Inferior parietal cortex (tissue), 1 donor: ENCODE results near the gene GSTA2.
"Not testable (repeated sequence)": the region's sequence is repeated elsewhere in the genome, so short reads cannot be mapped to it uniquely, and the experiment has no call there.

ENCODE experiments used
- DNase-seq: peaks from one replicate; pipeline ENCODE4 v3.0.0-alpha.2; 2016; ENCODE audit errors: extremely low spot score

The GSTA2 gene

DNA sequence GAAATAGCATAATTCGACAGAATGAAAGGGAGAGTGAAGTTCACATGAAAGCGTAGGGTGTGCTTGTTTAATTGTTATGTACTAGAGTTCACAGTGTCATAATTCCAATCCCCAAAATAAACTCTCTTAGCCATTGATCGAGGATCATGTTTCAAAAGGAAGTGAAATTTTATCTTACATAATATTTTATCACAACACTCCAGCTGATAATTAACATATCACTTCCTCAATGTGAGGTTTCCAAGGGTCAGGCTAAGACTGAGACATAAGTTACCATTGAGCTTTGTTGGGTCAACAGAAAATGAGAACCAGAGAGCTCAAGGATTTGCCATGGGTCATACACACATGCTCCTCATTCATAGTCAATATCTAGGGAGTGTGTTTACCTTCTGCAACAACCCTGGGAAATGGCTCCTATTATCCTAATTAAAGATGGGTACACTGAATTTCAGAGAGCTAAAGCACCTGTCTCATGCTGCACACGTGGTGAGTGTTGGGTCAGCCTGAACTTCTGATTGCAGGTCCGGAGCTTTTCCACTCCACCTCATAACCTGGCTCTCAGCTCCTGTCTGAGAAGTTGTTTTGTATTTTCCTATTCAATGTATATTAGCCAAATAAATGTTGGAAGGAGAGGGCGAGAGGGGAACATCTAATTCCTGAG is 3.0 kb downstream of the GSTA2 start:
- no peak for DNase-seq

DNA sequence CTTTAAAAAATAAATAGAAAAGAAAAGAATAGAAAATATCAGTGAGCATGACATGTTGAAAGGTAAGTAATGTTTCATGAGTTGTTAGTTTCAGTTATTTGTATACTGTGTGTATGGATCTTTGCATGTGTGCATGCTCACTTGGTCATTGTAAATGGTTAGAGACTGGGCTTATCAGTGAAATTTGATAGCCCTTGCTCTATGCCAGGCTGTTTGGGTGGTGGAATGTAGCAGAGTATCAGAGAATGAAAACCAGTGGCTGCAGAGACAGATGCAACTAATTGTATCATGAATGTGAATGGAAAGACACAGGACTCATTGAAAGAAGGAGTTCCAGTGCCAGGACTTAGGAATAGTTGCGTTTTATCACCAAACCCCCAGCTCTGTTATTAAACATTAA is 4.2 kb downstream of the GSTA2 start:
- DNase-seq: no peak

DNA sequence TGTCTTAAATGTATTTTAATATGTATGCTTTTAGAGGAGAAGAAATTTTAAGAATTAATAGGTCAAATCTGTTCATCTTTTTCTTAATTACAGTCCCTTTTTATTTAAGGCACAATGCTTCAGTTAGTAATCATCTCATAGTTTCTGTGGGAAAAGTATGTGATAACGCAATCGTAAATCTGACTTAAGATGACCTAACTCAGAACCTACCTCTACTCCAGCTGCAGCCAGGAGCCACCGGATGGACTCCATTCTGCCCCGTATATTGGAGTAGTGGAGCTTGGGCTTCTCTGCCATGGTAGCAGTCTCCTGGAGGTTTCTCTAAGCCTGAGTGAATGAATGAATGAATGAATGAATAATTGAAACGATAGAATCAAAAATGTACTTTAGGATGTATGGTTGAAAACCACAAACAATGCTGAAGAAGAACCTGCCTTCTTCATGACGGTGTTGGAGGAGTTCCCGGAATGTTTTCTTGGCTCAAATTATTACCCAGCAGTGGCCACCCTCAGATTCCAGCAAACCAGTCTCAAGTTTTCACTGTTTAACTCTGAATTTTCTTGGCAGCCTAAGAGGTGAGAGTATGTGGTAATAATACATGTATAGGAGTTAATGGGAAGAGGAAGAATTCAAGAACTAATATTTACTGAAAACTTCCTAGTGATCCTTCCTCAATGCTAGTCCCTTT is 5.5 kb downstream of the GSTA2 start:
- not testable (repeated sequence) for DNase-seq

DNA sequence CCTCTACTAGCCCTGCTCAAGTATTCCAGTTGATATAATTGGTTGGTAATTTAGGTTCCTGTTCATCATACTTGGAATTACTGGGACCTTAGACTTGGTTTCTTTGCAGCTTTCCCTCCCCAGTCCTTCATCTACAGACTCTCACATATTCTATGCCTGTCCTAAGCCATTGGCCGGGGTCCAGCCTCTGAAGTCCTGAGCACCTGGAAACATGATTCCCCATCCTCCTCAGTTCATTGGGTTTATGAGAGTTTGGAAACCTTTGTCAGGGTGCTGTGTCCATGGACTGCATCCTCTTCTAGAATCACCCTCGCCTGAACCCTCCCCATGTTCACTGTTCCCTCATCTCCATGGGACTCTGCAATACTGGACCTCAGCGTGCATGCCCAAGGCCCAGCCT is 8.8 kb downstream of the GSTA2 start:
- DNase-seq: no peak

DNA sequence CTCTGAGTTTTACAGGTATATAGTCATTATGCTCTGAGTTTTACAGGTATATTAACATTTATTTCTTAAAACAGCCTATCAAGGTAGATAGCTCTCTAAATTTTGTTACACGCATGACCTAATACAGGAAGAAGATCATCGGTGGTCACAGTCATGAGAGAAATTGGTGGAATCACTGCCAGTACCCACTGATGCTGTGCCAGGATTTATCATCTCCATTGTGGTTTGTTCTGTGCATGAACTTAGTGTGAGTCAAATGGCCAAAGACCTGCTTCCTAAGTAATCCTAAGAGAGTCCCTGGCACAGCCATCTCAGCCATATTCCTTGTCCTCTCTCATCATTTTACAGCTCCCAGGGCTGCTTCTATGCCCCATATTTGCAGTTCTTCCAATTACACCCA is 10.1 kb downstream of the GSTA2 start:
- not testable (repeated sequence) for DNase-seq

DNA sequence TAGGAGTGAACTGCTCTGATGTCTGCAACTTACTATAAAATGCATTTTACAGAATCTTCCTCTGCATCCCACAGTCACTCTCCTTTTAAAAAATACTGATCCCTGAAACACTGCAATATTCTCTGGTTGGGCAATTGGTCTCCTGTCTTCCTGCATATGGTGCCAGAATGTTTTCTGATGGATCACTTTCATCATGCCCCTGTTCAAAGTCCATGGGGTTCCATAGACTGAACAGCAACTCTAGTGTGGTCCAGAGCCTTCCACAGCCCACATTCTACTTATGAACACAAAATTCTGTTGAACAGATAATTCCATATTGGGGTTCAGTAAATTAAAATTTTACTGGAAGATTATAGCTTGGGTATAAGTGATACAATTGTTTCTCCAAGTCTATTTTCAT is 11.0 kb downstream of the GSTA2 start:
- DNase-seq: no peak

DNA sequence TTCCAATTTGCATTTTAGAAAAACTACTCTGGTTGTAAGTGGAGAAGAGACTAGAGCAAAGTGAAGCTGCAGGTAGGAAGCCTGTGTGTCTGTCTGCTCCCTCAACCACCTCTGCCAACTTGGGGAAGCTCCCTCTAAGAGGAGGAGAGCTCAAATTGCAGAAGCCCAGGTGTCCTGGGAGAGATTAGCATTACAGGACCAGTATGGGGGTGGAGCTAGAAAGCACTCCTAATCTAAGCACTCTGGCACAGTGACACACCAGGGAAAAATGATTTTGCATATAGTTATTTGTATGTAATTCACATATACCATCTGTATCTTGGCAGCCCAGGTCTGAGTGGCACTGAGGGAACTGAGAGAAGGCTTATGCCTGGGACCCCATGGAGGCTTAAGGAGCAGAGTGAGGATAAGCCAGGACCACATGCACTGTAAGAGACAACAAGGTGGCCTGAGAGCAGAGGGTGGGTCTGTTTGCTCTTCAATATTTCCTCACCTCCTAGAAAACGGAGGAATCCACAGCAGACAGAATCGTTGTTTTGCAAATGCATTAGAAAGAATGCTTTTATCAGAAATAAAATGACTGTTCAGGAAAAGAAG is 13.6 kb downstream of the GSTA2 start:
- no peak for DNase-seq

DNA sequence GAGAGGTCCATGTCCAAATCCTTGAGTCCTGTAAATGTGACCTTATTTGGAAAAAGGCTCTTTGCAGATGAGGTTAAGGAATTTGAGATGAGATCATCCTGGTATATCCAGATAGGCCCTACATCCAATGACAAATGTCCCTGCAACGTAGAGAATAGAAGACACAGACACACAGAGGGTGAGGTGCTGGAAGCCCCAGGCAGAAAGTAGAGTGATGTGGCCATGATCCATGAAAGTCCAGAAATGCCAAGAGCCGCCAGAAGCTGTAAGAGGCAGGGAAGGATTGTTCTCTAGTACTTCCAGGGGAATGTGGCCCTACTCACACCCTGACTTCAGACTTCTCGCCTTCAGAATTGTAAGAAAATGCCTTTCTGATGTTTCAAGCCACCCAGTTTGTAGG is 16.0 kb downstream of the GSTA2 start:
- DNase-seq: not testable (repeated sequence)

DNA sequence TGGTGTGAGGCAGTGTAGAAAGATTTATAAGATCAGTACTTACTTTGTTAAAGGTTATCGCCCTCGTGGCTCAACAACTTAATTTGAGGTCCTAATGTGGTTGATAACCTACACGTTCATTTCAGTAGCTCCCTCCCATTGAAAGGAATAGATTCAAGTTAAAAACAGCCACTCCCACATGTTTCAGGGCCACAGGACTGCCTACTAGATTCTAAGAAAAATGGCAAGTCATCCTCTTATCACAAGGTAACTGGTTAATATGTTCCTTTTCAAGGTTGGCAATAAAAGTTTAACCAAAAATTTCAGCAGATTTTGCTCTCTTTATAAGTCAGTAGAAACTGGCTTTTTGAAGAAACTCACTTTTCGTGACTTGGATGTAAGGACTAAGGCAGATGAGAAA is 17.1 kb downstream of the GSTA2 start:
- no peak for DNase-seq

DNA sequence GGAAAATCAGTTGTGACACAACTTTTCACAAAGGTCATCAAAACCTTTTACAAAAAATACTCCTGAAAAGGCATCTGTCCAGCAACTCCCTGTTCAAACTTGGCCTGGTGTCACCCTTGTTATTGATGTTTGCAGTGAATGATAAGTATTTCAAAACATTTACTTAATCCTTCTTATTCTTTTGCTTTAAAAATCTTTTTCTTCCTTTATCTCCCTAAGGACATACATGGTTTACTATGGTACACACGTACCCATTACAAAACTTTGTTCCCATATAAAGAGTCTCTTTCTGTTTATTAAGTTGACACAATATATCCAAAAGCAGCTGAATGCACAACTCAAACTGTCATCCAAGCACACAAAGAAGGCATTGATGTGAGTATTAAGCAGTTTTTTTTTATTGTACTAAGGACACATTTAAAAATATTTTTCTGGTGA is 17.5 kb downstream of the GSTA2 start:
- no peak for DNase-seq

DNA sequence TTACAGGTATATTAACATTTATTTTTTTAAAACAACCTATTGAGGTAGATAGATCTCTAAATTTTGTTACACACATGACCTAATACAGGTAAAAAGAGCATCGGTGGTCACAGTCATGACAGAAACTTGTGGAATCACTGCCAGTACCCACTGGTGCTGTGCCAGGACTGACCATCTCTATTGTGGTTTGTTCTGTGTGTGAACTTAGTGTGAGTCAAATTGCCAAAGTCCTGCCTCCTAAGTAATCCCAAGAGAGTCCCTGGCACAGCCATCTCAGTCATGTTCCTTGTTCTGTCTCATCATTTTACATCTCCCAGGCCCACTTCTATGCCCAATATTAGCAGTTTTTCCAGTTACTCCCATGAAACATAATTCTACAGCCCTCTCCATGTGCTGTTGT is 21.4 kb downstream of the GSTA2 start:
- no peak for DNase-seq

DNA sequence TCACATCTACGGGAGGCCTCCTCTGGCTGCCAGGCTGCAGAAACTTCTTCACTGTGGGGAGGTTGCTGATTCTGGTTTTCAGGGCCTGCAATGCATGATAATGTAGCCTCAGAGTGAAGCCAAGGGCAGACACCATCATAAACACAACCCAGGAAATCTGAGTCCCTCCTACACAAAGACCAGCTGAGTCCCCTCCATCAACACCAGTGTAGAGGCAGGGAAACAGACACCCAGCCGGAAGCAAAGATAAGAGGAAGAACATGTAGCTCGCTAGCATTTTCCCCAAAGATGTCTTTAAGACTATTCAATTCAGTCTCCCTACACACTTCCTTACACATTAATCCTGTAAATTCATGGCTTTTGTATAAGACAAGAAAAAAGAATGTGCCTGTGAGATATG is 23.6 kb downstream of the GSTA2 start:
- DNase-seq: no peak

DNA sequence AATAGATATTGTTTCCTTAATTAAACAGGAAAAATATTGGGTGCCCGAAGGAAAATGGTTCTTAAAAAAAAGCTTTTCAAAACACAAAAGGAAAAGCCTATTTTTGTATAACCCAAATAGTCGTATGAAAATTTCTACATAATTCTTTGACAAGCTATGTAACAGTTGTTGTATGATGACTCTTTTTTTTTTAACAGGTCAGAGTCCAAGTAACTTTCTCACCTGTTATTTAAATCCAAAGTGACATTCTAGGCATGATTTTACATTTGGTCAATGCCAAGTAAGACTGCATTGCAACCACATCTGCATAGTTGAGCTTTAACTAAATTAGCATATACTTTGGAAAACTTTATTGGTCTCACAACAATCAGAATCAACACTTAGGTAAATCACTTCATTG is 24.1 kb downstream of the GSTA2 start:
- no peak for DNase-seq

DNA sequence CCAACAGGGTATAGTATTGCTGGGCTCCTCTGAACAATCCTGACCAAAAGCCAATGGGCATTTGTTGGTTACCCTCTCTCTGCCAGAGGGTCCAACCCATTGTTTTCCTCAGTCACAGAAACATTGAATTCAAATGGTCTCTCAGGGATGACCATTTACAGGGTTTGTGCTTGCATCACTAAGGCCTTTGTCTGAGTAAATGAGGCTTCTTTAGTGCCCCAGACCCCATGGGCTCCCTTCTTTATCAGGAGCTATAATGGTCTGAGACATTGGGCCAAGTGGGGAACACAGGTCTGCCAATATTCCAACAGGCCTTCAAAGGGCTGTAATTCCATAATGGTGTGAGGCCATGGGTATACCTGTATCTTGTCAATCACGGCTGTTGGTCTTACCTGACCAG is 27.1 kb downstream of the GSTA2 start:
- no peak for DNase-seq

DNA sequence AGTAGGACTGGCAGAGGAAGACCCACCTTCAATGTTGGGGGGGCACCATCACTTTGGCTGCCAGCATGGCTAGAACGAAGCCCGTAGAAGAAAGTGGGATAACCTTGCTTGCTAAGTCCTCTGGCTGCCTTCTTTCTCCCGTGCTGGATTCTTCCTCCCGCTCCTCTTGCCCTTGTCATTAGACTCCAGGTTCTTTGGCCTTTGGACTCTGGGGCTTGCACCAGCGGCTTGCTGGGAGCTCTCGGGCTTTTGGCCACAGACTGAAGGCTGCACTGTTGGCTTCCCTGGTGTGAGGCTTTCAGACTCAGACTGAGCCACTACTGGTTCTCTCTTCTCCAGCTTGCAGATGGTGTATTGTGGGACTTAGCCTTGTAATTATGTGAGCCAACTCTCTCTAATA is 28.2 kb downstream of the GSTA2 start:
- no peak for DNase-seq

DNA sequence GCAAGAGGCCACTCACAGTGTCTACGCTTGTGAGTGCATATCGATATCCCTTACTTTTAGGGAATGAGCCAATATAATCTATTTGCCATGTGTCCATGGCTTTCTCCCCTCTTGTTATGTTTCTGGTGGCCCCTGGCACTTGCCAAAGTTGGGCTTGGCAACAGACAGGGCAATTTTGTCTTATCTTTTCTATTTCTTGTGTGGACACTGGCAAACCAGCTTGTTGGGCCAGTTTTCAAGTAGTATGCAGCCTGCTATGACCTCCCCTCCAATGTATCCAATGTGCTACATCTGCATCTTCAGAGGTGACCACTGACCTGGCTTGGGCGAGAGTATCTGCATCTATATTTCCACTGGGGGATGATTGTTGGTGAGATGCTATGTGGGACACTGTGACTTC is 29.2 kb downstream of the GSTA2 start:
- DNase-seq: no peak

DNA sequence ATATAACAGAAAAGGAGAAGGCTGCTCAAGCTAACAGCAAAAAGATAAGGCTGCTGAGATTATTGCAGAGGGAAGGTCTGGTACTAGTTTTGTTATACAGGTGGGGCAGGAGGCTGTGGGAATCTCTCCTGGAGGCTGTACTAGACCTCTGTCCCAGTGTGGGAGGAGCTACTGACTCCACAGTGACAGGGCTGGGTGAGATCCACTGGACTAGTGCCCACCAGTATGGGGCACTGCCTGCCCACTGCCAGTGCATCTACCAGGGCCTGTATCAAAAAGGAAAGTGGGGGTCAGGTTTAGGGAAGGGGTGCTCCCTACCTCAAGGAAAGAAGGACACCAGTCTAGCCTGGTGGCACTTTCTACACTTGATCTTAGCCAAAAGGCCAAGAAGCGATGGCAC is 30.1 kb downstream of the GSTA2 start:
- no peak for DNase-seq

DNA sequence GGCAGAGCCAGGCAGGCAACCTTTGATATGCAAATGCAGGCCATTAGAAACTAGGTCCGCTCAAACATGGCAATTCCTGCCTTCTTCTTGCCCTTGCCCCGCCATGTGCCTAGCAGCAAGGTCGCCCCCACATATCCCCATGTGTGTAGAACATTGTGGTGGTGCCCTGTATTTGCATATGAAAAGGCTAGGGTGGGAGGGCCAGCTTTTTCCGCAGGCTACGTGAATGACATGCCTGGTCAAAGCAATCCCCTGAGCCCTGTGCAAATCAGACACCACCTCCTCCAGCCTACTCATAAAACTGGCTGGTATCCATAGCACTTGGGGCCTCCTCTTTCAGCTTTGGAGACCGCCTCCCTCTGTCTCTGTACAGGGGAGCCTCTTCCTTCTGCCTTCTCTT is 31.6 kb downstream of the GSTA2 start:
- DNase-seq: no peak

DNA sequence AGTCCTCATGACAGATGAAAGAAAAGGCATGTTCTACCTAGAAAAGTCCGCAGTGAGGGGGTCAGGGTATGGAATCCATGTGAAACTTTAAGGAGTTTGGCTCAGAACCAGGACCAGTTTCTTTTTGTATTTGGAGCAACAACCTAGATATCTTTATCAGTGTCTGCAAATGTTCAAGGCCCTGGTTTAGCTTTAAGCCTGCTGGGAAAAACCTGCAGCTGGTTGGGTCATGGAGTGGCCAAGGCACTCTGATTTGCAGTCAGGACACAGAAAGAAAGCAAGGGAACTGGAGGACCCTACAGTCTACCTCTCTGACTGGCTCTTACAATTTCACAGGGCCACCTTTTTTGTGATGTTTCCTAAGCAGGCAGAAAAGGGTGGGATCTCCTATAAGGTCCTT is 33.7 kb downstream of the GSTA2 start:
- DNase-seq: no peak

DNA sequence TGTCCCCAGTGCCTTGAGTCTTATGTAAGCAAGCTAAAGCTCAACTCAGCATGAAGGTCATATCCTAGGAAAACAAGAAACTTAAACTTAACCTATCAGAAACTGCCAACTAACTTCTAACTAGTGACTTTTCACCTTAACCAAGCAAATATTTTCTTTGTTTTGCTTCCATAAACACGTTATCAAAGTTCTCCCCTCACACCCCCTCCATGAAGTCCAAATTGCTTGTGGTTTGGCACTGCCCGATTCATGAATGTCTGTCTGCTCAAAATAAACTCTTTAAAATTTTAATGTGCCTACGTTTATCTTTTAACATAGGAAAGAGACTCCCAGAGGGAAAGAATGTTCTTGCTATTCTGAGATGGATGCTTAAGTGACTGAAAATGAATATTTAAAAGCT is 34.9 kb downstream of the GSTA2 start:
- DNase-seq: no peak

DNA sequence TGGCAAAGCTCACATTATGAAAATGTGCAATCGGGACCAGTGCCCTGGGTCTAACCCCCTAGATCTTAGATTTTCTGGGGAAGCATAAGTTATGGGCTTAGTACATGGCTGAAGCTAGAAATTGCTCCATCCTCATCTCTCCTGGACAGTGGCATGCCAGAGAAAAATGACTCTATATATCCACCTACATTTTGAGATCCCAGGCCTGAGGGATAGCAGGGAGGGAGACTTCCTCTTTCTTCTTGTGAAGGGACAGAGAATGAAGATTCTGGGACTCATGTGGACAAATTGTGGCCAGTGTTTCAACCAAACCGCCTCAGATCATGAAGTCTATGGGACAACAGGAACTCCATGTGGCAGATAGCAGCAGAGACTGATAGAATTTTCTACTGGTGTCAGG is 35.4 kb downstream of the GSTA2 start:
- DNase-seq: no peak

DNA sequence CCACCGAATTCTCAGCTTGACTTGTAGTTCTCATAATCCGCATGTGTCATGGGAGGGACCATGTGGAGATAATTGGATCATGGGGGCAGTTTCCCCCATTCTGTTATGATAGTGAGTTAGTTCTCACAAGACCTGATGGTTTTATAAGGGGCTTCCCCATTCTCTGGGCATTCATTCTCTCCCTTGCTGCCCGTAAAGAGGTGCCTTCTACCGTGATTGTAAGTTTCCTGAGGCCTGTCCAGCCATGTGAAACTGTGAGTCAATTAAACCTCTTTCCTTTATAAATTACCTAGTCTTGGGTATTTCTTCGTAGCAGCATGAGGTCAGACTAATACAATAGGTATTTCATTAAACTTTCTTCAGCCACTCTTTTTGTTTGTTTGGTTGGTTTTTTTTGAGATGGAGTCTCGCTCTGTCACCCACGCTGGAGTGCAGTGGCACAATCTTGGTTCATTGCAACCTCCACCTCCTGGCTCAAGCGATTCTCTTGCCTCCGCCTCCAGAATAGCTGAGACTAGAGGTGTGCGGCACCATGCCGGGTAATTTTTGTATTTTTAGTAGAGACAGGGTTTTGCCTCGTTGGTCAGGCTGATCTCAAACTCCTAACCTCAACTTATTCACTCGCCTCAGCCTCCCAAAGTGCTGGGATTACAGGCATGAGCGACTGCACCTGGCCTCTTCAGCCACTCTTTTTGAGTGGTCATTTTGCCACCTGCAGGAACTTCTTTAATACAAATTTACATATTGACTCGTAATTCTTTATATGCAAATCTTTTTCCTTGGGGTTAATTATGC is 36.3 kb downstream of the GSTA2 start:
- no peak for DNase-seq

DNA sequence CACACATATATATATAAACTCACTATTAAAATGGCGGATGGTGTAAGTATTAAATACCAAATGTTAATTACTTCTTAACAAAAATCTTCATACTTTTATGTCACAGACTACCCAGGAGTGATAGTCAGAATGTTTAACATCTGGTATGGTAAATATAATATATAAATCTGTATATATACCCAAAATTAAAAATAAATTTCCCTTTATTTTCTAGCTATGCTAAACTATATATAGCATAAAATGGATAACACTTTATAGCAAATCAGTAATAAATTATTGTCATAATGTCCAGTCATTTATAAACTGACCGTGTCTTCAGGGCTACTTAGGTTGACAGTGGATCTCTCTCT is 37.1 kb downstream of the GSTA2 start:
- DNase-seq: no peak
